ENCODE data around the gene CRX. TPM values are rescaled to one million over a fixed set of nuclear protein-coding genes. Genes with fewer than 3 reads are reported as not detected.
"Not testable (repeated sequence)": the region's sequence is repeated elsewhere in the genome, so short reads cannot be mapped to it uniquely, and the experiment has no call there.

The CRX gene
- total RNA-seq, 1 donor from 2014 or later, result not detected

DNA sequence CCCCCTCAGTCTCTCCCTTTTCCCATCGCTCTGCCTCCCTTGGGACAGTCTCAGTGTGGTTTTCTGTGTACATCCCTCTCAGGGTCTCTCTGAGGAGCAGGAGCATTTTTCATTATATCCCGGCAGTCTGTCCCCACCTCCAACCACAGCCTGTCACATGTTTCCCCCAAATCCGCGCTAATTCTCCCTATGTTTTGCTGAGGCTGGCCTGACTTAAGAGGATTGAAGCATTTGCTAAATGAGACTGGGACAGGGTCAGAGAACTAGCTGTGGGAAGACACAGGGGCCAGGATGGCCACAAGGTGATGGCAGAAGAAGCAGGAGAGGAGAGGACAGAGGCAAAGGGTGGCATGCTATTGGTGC lies 22.9 kb upstream of the CRX start:
- TF ChIP-seq, protein P1, sequence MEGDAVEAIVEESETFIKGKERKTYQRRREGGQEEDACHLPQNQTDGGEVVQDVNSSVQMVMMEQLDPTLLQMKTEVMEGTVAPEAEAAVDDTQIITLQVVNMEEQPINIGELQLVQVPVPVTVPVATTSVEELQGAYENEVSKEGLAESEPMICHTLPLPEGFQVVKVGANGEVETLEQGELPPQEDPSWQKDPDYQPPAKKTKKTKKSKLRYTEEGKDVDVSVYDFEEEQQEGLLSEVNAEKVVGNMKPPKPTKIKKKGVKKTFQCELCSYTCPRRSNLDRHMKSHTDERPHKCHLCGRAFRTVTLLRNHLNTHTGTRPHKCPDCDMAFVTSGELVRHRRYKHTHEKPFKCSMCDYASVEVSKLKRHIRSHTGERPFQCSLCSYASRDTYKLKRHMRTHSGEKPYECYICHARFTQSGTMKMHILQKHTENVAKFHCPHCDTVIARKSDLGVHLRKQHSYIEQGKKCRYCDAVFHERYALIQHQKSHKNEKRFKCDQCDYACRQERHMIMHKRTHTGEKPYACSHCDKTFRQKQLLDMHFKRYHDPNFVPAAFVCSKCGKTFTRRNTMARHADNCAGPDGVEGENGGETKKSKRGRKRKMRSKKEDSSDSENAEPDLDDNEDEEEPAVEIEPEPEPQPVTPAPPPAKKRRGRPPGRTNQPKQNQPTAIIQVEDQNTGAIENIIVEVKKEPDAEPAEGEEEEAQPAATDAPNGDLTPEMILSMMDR (IDR thresholded peaks at IDR 0.05; ENCODE audit: unreplicated experiment), result no peak
- Mint-ChIP-seq H3K4me1 (no peaks in the 10 kb centered on the region), H3K36me3 (no peaks in the 10 kb centered on the region), H3K27me3 (ENCODE audit: low read depth) (peaks cover 8% of the 10 kb centered on the region), H3K9me3 (peaks cover 6% of the 10 kb centered on the region), H3K4me3 (no peak overlapping the region), H3K27ac (no peak overlapping the region)
- no peak for DNase-seq (ENCODE audit: low spot score in 2 of 2, unreplicated experiment in 2 of 2)

DNA sequence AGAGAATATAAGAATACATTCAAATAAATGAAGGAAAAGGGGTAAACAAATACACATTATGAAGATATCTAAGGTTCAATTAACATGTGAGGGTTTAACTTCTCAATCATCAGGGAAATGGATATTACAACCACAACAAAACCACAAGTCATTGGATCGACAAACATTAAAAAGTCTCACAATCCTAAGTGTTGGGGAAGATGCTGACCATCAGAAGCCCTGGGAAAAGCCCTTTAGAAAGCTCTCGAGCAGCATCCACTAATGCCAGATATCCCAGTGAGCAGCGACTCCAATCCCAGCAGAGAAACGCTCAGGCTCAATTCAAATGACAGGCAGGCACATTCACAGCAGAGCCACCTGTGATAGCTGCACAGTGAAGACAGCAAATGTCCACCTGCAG lies 20.5 kb upstream of the CRX start:
- Mint-ChIP-seq H3K9me3 (peaks cover 6% of the 10 kb centered on the region), H3K36me3 (no peaks in the 10 kb centered on the region), H3K4me1 (no peaks in the 10 kb centered on the region), H3K4me3 (no peak overlapping the region), H3K27me3 (ENCODE audit: low read depth) (peaks cover 8% of the 10 kb centered on the region), H3K27ac (no peak overlapping the region)
- TF ChIP-seq, protein P1 (IDR thresholded peaks at IDR 0.05; ENCODE audit: unreplicated experiment), result no peak
- no peak for DNase-seq (ENCODE audit: low spot score in 2 of 2, unreplicated experiment in 2 of 2)

DNA sequence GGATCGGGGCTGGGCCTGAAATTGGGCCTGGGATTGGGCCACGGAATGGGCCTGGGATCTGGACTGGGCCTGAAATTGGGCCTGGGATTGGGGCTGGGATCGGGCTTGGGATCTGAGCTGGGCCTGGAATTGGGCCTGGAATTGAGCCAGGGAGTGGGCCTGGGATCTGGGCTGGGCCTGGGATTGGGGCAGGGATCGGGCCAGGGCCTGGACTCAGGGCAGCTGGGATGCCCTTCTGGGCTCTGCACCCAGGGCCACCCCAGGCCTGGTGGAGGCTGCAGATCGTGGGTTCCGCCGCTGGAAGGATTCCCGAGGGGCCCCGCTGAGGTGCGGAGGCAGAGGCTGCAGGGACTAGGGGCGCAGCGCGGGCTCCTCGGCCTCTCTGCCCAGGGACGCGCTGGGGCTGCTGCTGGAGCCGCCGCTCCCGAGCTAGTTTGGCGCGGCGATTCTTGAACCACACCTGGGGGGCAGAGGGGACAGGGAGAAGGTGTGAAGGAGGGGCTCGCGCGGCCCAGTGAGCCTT lies 19.2 kb upstream of the CRX start:
- no peak overlapping the region for H3K4me3 Mint-ChIP-seq
- peaks cover 8% of the 10 kb centered on the region for H3K27me3 Mint-ChIP-seq (ENCODE audit: low read depth)
- no peaks in the 10 kb centered on the region for H3K36me3 Mint-ChIP-seq
- H3K4me1 Mint-ChIP-seq, result no peaks in the 10 kb centered on the region
- H3K9me3 Mint-ChIP-seq, result peaks cover 6% of the 10 kb centered on the region
- TF ChIP-seq, protein P1 (IDR thresholded peaks at IDR 0.05; ENCODE audit: unreplicated experiment), result no peak
- DNase-seq (ENCODE audit: low spot score in 2 of 2, unreplicated experiment in 2 of 2), result no peak
- H3K27ac Mint-ChIP-seq, result no peak overlapping the region

DNA sequence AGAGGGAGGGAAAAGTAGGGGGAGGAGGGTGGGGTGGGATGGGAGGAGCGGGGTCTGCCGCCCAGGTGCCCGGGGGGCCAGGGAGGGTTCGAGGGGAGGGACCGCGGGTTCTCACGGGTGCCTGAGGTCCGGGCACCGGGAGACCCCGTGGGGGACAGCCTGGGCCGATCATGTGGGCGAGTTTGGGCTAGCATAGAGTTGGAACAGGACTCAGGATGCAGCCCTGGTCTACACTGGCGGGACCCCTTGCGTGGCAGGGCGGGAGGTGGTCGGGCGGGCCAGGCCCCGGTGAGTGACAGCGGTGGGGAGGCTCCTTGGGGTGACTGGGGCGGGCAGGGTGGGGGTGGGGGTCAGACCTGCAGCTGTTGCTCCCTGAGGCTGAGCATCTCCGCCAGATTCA lies 18.6 kb upstream of the CRX start:
- not testable (repeated sequence) for H3K4me1 Mint-ChIP-seq; H3K4me3 Mint-ChIP-seq; H3K27ac Mint-ChIP-seq; DNase-seq (ENCODE audit: low spot score in 2 of 2, unreplicated experiment in 2 of 2); H3K36me3 Mint-ChIP-seq; H3K9me3 Mint-ChIP-seq; H3K27me3 Mint-ChIP-seq (ENCODE audit: low read depth)

DNA sequence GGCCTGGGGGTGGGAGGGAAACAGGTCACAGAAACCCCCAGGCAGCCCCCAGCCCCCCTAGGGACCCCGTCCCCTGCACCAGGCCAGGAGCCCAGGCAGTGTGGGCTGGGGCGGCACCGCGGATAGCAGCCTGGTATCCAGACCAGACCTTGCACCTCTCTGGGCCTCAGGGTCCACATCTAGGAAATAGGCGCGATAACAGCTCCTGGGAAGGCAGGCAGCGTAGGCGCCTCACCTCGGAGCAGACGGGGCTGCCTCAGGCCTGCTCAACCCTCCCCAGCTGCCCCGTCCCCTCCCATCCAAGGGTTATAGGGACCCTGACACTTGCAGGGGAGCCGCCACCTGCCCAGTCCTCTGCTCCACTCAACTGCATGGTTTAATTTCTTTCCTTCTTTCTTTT lies 18.1 kb upstream of the CRX start:
- not testable (repeated sequence) for H3K4me1 Mint-ChIP-seq; H3K4me3 Mint-ChIP-seq; H3K27me3 Mint-ChIP-seq (ENCODE audit: low read depth); H3K36me3 Mint-ChIP-seq; DNase-seq (ENCODE audit: low spot score in 2 of 2, unreplicated experiment in 2 of 2); H3K27ac Mint-ChIP-seq; H3K9me3 Mint-ChIP-seq

DNA sequence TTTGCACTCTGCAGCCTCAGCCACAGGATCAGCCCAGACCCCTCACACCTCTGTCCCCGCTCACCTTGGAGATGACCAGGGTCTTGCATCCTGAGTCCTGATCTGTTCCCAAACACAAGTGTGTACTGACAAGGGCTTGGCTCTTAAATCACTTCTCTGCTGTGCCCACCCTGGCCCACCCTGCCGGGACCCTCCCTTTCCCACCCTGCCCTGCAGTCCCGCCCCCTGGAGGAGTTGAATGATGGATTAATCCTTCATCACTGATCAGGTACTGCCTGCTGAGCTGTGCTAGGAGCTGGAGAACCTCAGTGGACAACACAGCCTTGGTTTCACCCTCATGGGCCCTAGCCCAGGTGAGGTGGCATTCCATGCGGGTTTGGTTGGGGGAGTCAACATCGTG lies 17.3 kb upstream of the CRX start, which contains the start of gene TPRX1:
Gene TPRX1 (minus strand): TSS at position 101 of the 400 bp plus-strand sequence. CDS start 12 bp downstream, at position 89.
- DNase-seq (ENCODE audit: low spot score in 2 of 2, unreplicated experiment in 2 of 2); H3K36me3 Mint-ChIP-seq; H3K27me3 Mint-ChIP-seq (ENCODE audit: low read depth); H3K9me3 Mint-ChIP-seq; H3K4me1 Mint-ChIP-seq; H3K4me3 Mint-ChIP-seq; H3K27ac Mint-ChIP-seq: not testable (repeated sequence)

DNA sequence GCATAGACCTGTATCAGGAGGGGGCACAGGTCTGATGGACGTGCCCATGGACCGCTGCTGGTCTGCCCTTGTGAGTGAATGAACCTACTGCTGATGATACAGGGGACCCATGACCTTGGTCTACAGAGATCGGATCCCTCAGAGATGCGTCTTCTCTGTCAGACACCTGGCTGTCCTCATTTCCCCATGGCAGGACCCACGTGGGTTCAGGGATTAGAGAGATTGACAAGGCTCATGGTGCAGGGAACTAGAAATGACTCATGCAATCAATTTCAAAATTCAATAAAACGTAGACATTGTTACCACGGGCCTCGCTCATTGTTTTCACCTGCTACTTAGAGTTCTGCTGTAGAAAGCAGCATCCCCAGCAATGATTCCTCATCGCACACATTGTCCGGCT lies 16.4 kb upstream of the CRX start:
- no peak for DNase-seq (ENCODE audit: low spot score in 2 of 2, unreplicated experiment in 2 of 2)
- H3K4me1 Mint-ChIP-seq, result no peaks in the 10 kb centered on the region
- H3K27ac Mint-ChIP-seq, result no peak overlapping the region
- H3K36me3 Mint-ChIP-seq, result no peaks in the 10 kb centered on the region
- no peaks in the 10 kb centered on the region for H3K27me3 Mint-ChIP-seq (ENCODE audit: low read depth)
- H3K4me3 Mint-ChIP-seq, result no peak overlapping the region
- TF ChIP-seq, protein P1 (IDR thresholded peaks at IDR 0.05; ENCODE audit: unreplicated experiment), result no peak
- H3K9me3 Mint-ChIP-seq, result peaks cover 6% of the 10 kb centered on the region

Measured in mesothelial cell of epicardium (in vitro differentiated cells).